GM12874 (cell line): Measurements from ENCODE around the gene TESMIN.

Source experiments
- CTCF ChIP-seq: IDR thresholded peaks from 2 replicates; pipeline ENCODE4 v1.5.1; 2011; ENCODE audit warnings: low read depth, mild to moderate bottlenecking, control low read depth, low read length, moderate library complexity; ENCODE audit not compliant: insufficient read depth

Gene TESMIN

GRCh38 chr11:68780829-68781228 lies 29.5 kb upstream of the TESMIN start:
- TF ChIP-seq CTCF = no peak

DNA sequence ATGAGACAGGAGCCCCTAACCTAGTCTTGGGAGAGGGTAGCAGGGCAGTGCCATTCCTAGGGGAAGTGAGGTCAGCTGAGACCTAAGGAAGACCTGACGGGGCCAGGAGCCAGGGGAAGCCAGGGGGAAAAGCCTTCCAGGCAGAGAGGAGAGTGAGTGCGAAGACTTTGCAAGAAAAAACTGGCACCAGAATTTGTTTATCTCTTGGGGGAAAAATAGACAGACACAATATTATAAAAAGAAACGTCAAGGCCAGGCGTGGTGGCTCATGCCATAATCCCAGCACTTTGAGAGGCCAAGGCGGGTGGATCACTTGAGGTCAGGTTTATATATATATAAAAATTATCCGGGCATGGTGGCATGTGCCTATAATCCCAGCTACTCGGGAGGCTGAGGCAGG lies 26.9 kb upstream of the TESMIN start:
- no peak for TF ChIP-seq CTCF

GRCh38 chr11:68776442-68777235 lies 25.3 kb upstream of the TESMIN start:
- TF ChIP-seq CTCF = no peak

- TF ChIP-seq CTCF = no peak
Measured at GRCh38 chr11:68775951-68776388, 24.6 kb upstream of the TESMIN start.

GRCh38 chr11:68774194-68774585 lies 22.9 kb upstream of the TESMIN start:
- TF ChIP-seq CTCF = no peak

DNA sequence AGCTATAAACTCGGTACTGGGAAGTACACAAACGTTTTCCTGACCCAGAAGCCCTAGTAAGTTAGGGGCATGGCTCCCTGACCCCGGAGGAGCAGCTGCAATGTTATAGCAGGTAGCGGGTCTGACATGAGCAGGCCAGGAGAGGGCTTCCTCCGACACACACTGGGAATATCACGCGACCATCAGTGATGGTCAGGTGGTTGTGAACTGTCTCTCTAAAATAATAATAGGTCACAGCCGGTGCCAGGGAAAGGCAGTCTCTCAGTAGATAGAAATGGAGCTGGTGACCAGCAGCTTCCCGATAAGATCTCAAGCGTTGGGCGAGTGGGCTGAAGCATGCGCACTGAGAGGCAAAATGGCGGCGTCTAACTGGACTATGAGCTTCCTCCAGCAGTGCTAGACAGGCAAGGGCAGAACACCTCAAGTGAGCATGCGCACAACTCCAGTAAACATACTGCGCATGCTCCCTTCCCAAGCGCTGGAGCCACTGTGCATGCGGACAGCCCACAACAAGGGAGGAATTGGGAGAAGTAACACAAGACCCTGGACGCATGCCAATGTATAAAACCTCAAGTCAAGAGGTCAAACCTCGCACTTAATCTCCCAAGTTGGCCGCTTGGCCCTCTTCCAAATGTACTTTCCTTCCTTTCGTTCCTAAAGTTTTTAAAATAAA lies 22.3 kb upstream of the TESMIN start:
- no peak for TF ChIP-seq CTCF

DNA sequence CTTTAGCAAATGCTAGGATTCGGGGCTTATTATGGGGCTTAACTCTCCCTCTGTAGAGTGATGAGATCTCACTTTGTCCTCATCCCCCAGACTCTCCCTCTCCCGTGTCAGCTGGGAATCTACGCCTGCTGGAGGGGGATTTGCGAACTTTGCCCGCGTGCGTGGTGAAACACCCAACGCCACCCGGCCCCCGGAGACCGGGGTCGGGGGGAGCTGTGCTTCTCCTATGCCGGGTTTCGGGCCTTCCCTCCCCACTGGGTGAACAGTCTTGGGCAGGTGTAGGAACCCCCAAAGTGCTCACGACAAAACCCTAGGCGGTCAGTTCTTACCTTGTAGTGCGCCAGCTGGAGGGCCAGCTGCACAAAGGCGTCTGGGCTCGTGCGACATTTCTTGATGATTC lies 21.6 kb upstream of the TESMIN start:
- TF ChIP-seq CTCF = no peak
